Measurements from ENCODE around the gene ZFPM1. TPM values are rescaled to one million over a fixed set of nuclear protein-coding genes. Genes with fewer than 3 reads are reported as not detected.
A peak's percentile ranks its signal among the peaks of the same experiment; 100 is the strongest.
"Not testable (repeated sequence)": the region's sequence is repeated elsewhere in the genome, so short reads cannot be mapped to it uniquely, and the experiment has no call there.

ZFPM1 gene
- 1.3 and 1.5 TPM in 2 replicates for total RNA-seq (2012; rRNA removed)

GRCh38 chr16:88453217-88453531, at the start of gene ZFPM1:
Gene ZFPM1, plus strand, starts transcription at chr16:88453280. Its CDS starts 359 bp downstream, at chr16:88453639.
- H3K36me3 ChIP-seq (ENCODE audit: insufficient read depth, low read length) = no peaks in the 10 kb centered on the region
- H3K4me2 ChIP-seq (ENCODE audit: low read length) = peak within 1 kb of the TSS; percentile 93
- H3K9me3 ChIP-seq (replicated peaks; ENCODE audit: low read length) = no peaks in the 10 kb centered on the region
- H3K4me3 ChIP-seq (ENCODE audit: low read length) = peak within 1 kb of the TSS; percentile 79
- H3K9ac ChIP-seq (ENCODE audit: low read depth, low read length) = peak within 1 kb of the TSS; percentile 67
- peaks cover 29% of the 10 kb centered on the region for H3K27me3 ChIP-seq (ENCODE audit: control insufficient read depth, insufficient read depth, low read length)
- peaks cover 32% of the 10 kb centered on the region for H3K4me1 ChIP-seq (ENCODE audit: control insufficient read depth, insufficient read depth, low read length)

DNA sequence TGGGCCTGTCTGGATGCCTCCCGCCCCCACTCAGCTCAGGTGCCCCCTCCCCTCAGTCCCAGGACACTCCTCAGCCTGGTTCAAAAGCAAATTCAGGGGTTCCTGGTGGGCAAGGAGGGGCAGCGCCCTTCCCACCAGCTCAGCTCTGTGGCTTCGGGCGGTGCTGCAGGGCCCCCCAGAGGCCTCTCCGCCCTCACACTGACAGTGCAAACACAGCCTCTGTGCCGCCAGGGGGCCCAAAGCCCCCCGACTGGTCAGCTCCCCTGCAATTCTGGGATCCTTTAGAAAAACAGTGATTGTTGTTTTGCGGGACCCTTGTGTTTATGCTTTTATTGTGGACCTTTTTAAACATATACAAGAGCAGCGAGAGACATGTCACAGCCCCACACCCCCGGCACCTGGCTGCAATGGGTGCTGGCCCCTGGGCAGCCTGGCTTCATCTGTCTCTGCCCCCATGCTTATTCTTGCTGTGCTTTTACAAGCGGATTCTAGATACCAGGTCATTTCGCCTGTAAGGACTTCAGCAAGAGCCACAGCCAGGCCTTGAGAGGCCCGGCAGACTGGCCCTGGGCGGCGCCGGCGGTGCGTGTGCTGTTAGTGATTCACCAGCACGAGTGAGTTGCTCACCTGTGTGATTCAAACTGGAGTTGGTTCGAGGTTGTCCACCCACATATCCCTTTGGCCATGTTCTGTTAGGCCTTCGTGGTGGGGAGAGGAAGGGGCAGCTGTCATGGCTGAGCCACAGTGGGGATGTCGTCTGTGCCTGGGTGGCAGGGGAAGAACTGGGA, 49.1 kb upstream of the ZFPM1 start:
- Histone ChIP-seq H3K27me3 (ENCODE audit: control insufficient read depth, insufficient read depth, low read length) (no peaks in the 10 kb centered on the region), H3K36me3 (ENCODE audit: insufficient read depth, low read length) (peaks cover 13% of the 10 kb centered on the region), H3K9ac (ENCODE audit: low read depth, low read length) (no peak overlapping the region), H3K4me2 (ENCODE audit: low read length) (no peak overlapping the region), H3K4me3 (ENCODE audit: low read length) (no peak overlapping the region), H3K9me3 (replicated peaks; ENCODE audit: low read length) (no peaks in the 10 kb centered on the region), H3K4me1 (ENCODE audit: control insufficient read depth, insufficient read depth, low read length) (peaks cover 11% of the 10 kb centered on the region)

DNA sequence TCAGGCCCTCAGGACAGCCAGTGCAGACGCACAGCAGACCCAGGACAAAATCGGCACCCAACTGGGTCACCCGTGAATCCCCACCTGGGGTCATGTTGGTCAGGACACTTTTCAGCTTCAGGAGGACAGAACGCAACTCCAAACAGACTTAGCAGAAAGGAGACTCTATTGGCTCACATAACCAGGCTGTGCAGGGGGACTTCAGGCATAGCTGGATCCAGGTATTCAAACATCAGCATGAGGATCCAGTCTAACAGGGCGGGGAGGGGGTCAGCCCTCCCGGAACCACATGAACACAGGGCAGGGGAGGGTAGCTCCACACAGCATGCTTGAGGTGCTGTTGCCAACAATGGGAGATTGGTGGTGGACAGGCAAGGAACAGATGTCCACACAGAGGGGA, 48.3 kb upstream of the ZFPM1 start:
- Histone ChIP-seq H3K4me2 (ENCODE audit: low read length) (no peak overlapping the region), H3K27me3 (ENCODE audit: control insufficient read depth, insufficient read depth, low read length) (no peaks in the 10 kb centered on the region), H3K36me3 (ENCODE audit: insufficient read depth, low read length) (peaks cover 13% of the 10 kb centered on the region), H3K9ac (ENCODE audit: low read depth, low read length) (no peak overlapping the region), H3K4me3 (ENCODE audit: low read length) (no peak overlapping the region), H3K9me3 (replicated peaks; ENCODE audit: low read length) (no peaks in the 10 kb centered on the region), H3K4me1 (ENCODE audit: control insufficient read depth, insufficient read depth, low read length) (peaks cover 11% of the 10 kb centered on the region)

- H3K4me1 ChIP-seq (ENCODE audit: control insufficient read depth, insufficient read depth, low read length) = peaks cover 11% of the 10 kb centered on the region
- peaks cover 8% of the 10 kb centered on the region for H3K36me3 ChIP-seq (ENCODE audit: insufficient read depth, low read length)
- H3K4me3 ChIP-seq (ENCODE audit: low read length) = no peak overlapping the region
- no peak overlapping the region for H3K4me2 ChIP-seq (ENCODE audit: low read length)
- H3K9me3 ChIP-seq (replicated peaks; ENCODE audit: low read length) = no peaks in the 10 kb centered on the region
- H3K9ac ChIP-seq (ENCODE audit: low read depth, low read length) = no peak overlapping the region
- no peaks in the 10 kb centered on the region for H3K27me3 ChIP-seq (ENCODE audit: control insufficient read depth, insufficient read depth, low read length)
These were observed 47.6 kb upstream of the ZFPM1 start for GRCh38 chr16:88405216-88406060.

DNA sequence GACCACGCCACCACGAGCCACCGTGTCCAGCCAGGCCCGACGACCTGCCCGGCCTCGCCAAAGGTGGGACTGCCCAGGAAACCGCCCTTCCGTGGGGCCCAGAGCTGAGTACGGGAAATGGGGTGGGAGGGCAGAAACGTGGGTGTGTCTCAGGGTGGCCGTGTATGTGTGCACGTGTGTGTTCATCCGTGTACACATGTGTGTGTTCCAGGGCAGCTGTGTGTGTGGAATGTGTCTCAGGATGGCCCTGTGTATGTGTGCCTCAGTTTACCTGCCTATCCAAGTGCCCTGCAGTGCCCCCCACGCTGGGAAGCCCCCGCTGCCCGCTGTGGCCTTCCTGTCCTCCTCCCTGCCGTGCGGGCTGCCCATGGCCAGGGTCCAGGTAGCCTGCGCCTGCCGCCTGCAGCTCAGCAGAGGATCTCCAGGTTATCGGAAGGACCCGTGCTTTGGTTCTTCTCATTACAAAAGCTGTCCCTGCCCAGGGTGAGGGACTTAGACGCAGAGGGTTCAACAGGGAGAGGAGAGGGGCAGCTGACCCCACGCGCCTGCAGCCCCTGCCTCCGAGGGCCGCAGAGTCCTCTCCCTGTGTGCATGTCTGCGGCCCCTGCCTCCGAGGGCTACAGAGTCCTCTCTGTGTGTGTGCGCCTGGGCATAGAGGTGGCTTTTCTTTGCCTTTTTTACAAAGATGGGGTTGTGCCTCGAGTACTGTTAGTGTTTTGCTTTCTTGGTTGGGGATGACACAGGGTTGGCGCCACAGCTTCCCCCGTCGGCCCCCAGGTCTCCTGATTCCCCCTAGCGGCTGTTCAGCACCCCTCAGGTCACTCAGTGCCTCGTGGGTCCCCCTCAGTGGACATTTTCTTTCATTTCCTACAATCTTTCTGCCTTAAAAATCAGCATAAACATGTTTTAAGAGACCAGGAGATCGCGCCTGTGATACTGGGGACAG, 46.7 kb upstream of the ZFPM1 start:
- Histone ChIP-seq H3K36me3 (ENCODE audit: insufficient read depth, low read length) (peaks cover 7% of the 10 kb centered on the region), H3K9ac (ENCODE audit: low read depth, low read length) (no peak overlapping the region), H3K4me1 (ENCODE audit: control insufficient read depth, insufficient read depth, low read length) (peaks cover 11% of the 10 kb centered on the region), H3K27me3 (ENCODE audit: control insufficient read depth, insufficient read depth, low read length) (no peaks in the 10 kb centered on the region), H3K4me3 (ENCODE audit: low read length) (no peak overlapping the region), H3K9me3 (replicated peaks; ENCODE audit: low read length) (no peaks in the 10 kb centered on the region), H3K4me2 (ENCODE audit: low read length) (no peak overlapping the region)

DNA sequence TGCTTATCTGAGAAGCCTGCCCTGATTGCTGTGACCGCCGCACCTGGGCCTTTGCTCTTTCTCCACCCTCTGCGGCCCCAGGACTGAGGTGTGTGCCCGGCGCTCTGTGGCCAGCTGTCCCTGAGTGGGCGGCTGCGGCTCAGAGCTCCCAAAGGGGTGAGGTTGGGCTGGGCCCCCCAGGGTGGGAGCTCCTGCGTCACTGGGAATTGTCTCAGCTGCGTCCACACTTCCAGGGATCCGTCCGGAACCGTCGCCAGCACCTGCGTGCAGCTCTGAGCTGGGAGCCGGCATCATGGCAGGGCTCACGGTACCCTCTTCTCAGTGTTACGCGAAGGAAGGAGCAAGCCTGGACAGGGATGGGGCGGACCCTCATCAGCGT, 46.0 kb upstream of the ZFPM1 start:
- Histone ChIP-seq H3K9me3 (replicated peaks; ENCODE audit: low read length) (no peaks in the 10 kb centered on the region), H3K4me2 (ENCODE audit: low read length) (no peak overlapping the region), H3K4me3 (ENCODE audit: low read length) (no peak overlapping the region), H3K4me1 (ENCODE audit: control insufficient read depth, insufficient read depth, low read length) (peaks cover 11% of the 10 kb centered on the region), H3K36me3 (ENCODE audit: insufficient read depth, low read length) (peaks cover 7% of the 10 kb centered on the region), H3K9ac (ENCODE audit: low read depth, low read length) (no peak overlapping the region), H3K27me3 (ENCODE audit: control insufficient read depth, insufficient read depth, low read length) (no peaks in the 10 kb centered on the region)

DNA sequence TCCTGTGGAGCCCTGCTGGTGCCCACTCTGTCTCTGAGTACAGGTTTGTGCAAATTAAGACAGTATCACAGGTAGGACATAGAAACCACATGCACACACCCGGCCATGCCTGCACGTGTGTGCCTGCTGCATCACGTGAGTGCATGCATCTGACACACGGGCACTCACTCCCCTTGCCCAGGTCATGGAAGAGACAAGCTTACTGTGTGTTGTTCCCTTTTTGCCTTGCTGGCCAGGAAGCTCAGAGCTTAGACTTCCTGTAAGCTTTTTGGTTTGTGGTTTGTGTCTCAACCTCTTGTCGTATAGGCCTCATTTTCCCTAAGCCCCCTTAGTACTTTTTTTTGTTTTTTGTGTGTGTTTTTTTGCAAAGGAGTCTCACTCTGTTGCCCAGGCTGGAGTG, 45.3 kb upstream of the ZFPM1 start:
- Histone ChIP-seq H3K27me3 (ENCODE audit: control insufficient read depth, insufficient read depth, low read length) (no peaks in the 10 kb centered on the region), H3K4me1 (ENCODE audit: control insufficient read depth, insufficient read depth, low read length) (peaks cover 11% of the 10 kb centered on the region), H3K9me3 (replicated peaks; ENCODE audit: low read length) (no peaks in the 10 kb centered on the region), H3K4me2 (ENCODE audit: low read length) (no peak overlapping the region), H3K36me3 (ENCODE audit: insufficient read depth, low read length) (peaks cover 7% of the 10 kb centered on the region), H3K9ac (ENCODE audit: low read depth, low read length) (no peak overlapping the region), H3K4me3 (ENCODE audit: low read length) (no peak overlapping the region)

DNA sequence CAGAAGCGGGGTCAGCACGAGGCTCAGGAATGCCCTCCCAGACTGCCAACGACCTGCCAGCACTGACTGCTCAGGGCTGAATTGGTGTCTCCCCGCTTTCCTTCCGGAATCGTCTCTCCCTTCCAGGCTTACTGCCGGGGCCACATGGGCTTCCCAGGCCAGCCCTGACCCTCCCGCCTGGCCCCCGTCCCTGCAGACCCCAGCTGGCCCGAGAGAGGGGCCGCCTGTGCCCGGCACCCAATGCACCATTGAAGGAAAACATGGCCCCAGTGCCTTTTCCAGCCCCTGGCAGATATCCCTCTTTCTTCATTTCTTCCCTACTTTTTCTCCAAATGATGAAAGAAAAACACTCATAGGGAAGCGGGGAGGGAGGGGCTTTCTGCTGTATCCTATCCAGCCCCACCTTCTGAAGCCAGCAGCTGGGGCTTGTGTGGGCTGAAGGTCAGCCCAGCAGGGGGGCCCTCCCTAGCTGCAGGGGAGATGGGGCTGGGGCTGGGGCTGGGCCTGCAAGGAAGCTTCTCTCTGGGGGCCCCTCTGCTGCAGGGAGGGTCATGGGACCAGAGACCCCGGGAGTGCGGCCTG, 44.4 kb upstream of the ZFPM1 start:
- Histone ChIP-seq H3K4me3 (ENCODE audit: low read length) (no peak overlapping the region), H3K27me3 (ENCODE audit: control insufficient read depth, insufficient read depth, low read length) (no peaks in the 10 kb centered on the region), H3K4me1 (ENCODE audit: control insufficient read depth, insufficient read depth, low read length) (peaks cover 11% of the 10 kb centered on the region), H3K4me2 (ENCODE audit: low read length) (no peak overlapping the region), H3K36me3 (ENCODE audit: insufficient read depth, low read length) (peaks cover 7% of the 10 kb centered on the region), H3K9me3 (replicated peaks; ENCODE audit: low read length) (no peaks in the 10 kb centered on the region), H3K9ac (ENCODE audit: low read depth, low read length) (no peak overlapping the region)

DNA sequence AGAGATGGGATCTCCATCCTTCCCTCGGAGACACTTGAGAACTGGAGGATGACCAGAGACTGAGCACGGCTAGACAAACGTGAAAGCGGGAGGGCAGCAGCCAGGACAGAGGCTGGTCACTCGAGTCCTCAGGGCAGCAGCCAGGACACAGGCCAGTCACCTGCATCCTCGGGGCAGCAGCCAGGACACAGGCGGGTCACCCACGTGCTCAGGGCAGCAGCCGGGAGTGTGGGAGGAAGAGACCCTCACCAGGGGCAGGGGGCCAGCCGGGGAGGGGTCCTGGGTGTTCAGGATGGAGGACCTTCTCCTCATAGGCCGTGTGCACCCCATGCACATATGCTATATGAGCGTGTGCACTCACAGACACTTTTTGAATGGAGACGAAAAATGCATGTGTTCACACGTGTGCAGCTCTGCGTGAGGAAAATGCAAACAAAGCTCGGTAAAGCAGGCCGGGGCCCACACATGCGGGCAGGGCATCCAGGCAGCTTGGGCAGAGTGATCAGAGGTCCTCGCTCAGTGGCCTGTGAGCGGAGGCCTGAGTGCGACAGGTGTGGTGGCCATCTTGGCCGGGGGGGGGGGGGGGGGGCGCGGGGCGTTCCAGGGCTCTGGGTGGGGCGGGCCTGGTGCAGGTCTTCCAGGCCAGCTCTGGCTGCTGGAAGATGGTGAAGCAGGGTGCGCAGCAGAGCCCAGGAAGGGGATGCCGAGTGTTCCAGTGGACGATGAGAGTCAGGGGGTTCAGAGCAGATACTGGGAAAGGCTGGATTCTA, 43.6 kb upstream of the ZFPM1 start:
- H3K4me3 ChIP-seq (ENCODE audit: low read length) = no peak overlapping the region

GRCh38 chr16:88410297-88410968, 42.6 kb upstream of the ZFPM1 start:
- peaks cover 11% of the 10 kb centered on the region for H3K36me3 ChIP-seq (ENCODE audit: insufficient read depth, low read length)
- not testable (repeated sequence) for H3K9me3 ChIP-seq (replicated peaks; ENCODE audit: low read length); H3K4me2 ChIP-seq (ENCODE audit: low read length); H3K9ac ChIP-seq (ENCODE audit: low read depth, low read length); H3K4me1 ChIP-seq (ENCODE audit: control insufficient read depth, insufficient read depth, low read length); H3K4me3 ChIP-seq (ENCODE audit: low read length); H3K27me3 ChIP-seq (ENCODE audit: control insufficient read depth, insufficient read depth, low read length)

More for the DNA sequence above, 43.6 kb upstream of the ZFPM1 start:
- H3K9me3 ChIP-seq (replicated peaks; ENCODE audit: low read length) = no peaks in the 10 kb centered on the region
- H3K9ac ChIP-seq (ENCODE audit: low read depth, low read length) = no peak overlapping the region
- peaks cover 7% of the 10 kb centered on the region for H3K36me3 ChIP-seq (ENCODE audit: insufficient read depth, low read length)
- peaks cover 11% of the 10 kb centered on the region for H3K4me1 ChIP-seq (ENCODE audit: control insufficient read depth, insufficient read depth, low read length)
- no peaks in the 10 kb centered on the region for H3K27me3 ChIP-seq (ENCODE audit: control insufficient read depth, insufficient read depth, low read length)
- no peak overlapping the region for H3K4me2 ChIP-seq (ENCODE audit: low read length)

Measured in skeletal muscle satellite cell (primary cell).